Measurements from ENCODE around the gene CATSPER3.

Gene CATSPER3

GRCh38 chr5:134967607-134968006 is at the start of gene CATSPER3:
Gene CATSPER3, plus strand, starts transcription at chr5:134967907. Its CDS starts 85 bp downstream, at chr5:134967992.
- ATAC-seq = no peak
- no peak for DNase-seq

- ATAC-seq = no peak
- DNase-seq = no peak
These were observed 48.8 kb upstream of the CATSPER3 start for GRCh38 chr5:134918861-134919260.

- DNase-seq = no peak
These were observed 46.7 kb upstream of the CATSPER3 start for GRCh38 chr5:134920848-134921575.

GRCh38 chr5:134932508-134932907 is 35.2 kb upstream of the CATSPER3 start:
- ATAC-seq = no peak
- DNase-seq = no peak

More at GRCh38 chr5:134920848-134921575, 46.7 kb upstream of the CATSPER3 start:
- ATAC-seq = no peak

- no peak for ATAC-seq
- DNase-seq = no peak
These were observed 33.5 kb upstream of the CATSPER3 start for GRCh38 chr5:134934202-134934601.

- DNase-seq = no peak
- no peak for ATAC-seq
These were observed 31.8 kb upstream of the CATSPER3 start for GRCh38 chr5:134935711-134936602.

- ATAC-seq = no peak
- no peak for DNase-seq
These were observed 30.2 kb upstream of the CATSPER3 start for GRCh38 chr5:134937526-134937925.

- ATAC-seq (no peak), DNase-seq (no peak)
These were observed 29.7 kb upstream of the CATSPER3 start for GRCh38 chr5:134938030-134938429.

- no peak for DNase-seq
- no peak for ATAC-seq
These were observed 28.2 kb upstream of the CATSPER3 start for GRCh38 chr5:134939500-134939899.

GRCh38 chr5:134943547-134943946 is 24.2 kb upstream of the CATSPER3 start:
- DNase-seq = no peak
- ATAC-seq = no peak

GRCh38 chr5:134944630-134945029 is 23.1 kb upstream of the CATSPER3 start:
- DNase-seq = no peak
- no peak for ATAC-seq

GRCh38 chr5:134945041-134945440 is 22.7 kb upstream of the CATSPER3 start:
- no peak for ATAC-seq
- no peak for DNase-seq

GRCh38 chr5:134948911-134949310 is 18.8 kb upstream of the CATSPER3 start:
- DNase-seq = no peak
- ATAC-seq = no peak

- DNase-seq (no peak), ATAC-seq (no peak)
These were observed 18.4 kb upstream of the CATSPER3 start for GRCh38 chr5:134949316-134949715.

GRCh38 chr5:134957920-134958608 is 9.6 kb upstream of the CATSPER3 start:
- no peak for DNase-seq
- no peak for ATAC-seq

- DNase-seq = no peak
- ATAC-seq = no peak
These were observed 9.0 kb upstream of the CATSPER3 start for GRCh38 chr5:134958755-134959154.

GRCh38 chr5:134963098-134963497 is 4.6 kb upstream of the CATSPER3 start:
- no peak for ATAC-seq
- DNase-seq = no peak

- ATAC-seq (peak; percentile 85), DNase-seq (no peak)
These were observed 3.1 kb upstream of the CATSPER3 start for GRCh38 chr5:134964359-134965270.

- DNase-seq (no peak), ATAC-seq (no peak)
These were observed 2.4 kb upstream of the CATSPER3 start for GRCh38 chr5:134965271-134965825.

GRCh38 chr5:134968055-134968454 is 348 bp downstream of the CATSPER3 start:
- DNase-seq (no peak), ATAC-seq (no peak)

- no peak for DNase-seq
- ATAC-seq = no peak
These were observed 1.5 kb downstream of the CATSPER3 start for GRCh38 chr5:134969166-134969565.
